ENCODE data around the gene THAP3.
A peak's percentile ranks its signal among the peaks of the same experiment; 100 is the strongest.

Gene THAP3

GRCh38 chr1:6585081-6585722, 39.5 kb upstream of the THAP3 start:
- Histone ChIP-seq H3K9ac (ENCODE audit: low read length) (peak overlapping the region; percentile 31; the same call in 1 of the 2 replicates), H3K4me3 (ENCODE audit: low read depth, low read length, poor library complexity, severe bottlenecking) (peak overlapping the region; percentile 42), H3F3A (ENCODE audit: insufficient read depth, low read length) (no peaks in the 10 kb centered on the region), H4K20me1 (ENCODE audit: insufficient read depth, low read length) (no peaks in the 10 kb centered on the region), H3K79me2 (ENCODE audit: insufficient read depth, low read length) (no peaks in the 10 kb centered on the region; the same call in 1 of the 2 replicates), H3K36me3 (ENCODE audit: insufficient read depth, low read length) (peaks cover 57% of the 10 kb centered on the region; the same call in 1 of the 2 replicates), H3K27ac (ENCODE audit: low read depth, low read length, poor library complexity, severe bottlenecking) (peak overlapping the region; percentile 98), H3K4me2 (ENCODE audit: low read length) (peak overlapping the region; percentile 59), H2AFZ (ENCODE audit: low read length) (no peak overlapping the region), H3K4me1 (ENCODE audit: insufficient read depth, low read length, severe bottlenecking) (peaks cover 77% of the 10 kb centered on the region), H3K27me3 (ENCODE audit: insufficient read depth, low read length) (no peaks in the 10 kb centered on the region), H3K9me2 (ENCODE audit: low read depth, low read length) (no peaks in the 10 kb centered on the region), H3K9me3 (ENCODE audit: low read length) (no peaks in the 10 kb centered on the region)
- TF ChIP-seq EZH2 (IDR thresholded peaks at IDR 0.05; ENCODE audit: borderline replicate concordance, low read length) (no peak), CTCF (IDR thresholded peaks at IDR 0.05; ENCODE audit: low read length) (no peak)

GRCh38 chr1:6585841-6586240, 38.8 kb upstream of the THAP3 start:
- TF ChIP-seq CTCF (IDR thresholded peaks at IDR 0.05; ENCODE audit: low read length) = no peak
- Histone ChIP-seq H3K36me3 (ENCODE audit: insufficient read depth, low read length) (peaks cover 64% of the 10 kb centered on the region; the same call in 1 of the 2 replicates), H4K20me1 (ENCODE audit: insufficient read depth, low read length) (no peaks in the 10 kb centered on the region)

GRCh38 chr1:6586404-6586816, 38.3 kb upstream of the THAP3 start:
- H3K36me3 ChIP-seq (ENCODE audit: insufficient read depth, low read length) = peaks cover 69% of the 10 kb centered on the region; the same call in 1 of the 2 replicates
- peak overlapping the region; percentile 59; the same call in 1 of the 2 replicates for H3K4me2 ChIP-seq (ENCODE audit: low read length)
- TF ChIP-seq EZH2 (IDR thresholded peaks at IDR 0.05; ENCODE audit: borderline replicate concordance, low read length) = no peak
- no peak for TF ChIP-seq CTCF (IDR thresholded peaks at IDR 0.05; ENCODE audit: low read length)
- no peaks in the 10 kb centered on the region for H4K20me1 ChIP-seq (ENCODE audit: insufficient read depth, low read length)
- no peaks in the 10 kb centered on the region; the same call in 1 of the 2 replicates for H3K79me2 ChIP-seq (ENCODE audit: insufficient read depth, low read length)
- peaks cover 75% of the 10 kb centered on the region for H3K4me1 ChIP-seq (ENCODE audit: insufficient read depth, low read length, severe bottlenecking)
- H3K4me3 ChIP-seq (ENCODE audit: low read depth, low read length, poor library complexity, severe bottlenecking) = no peak overlapping the region
- H3K9ac ChIP-seq (ENCODE audit: low read length) = peak overlapping the region; percentile 44; the same call in 1 of the 2 replicates
- no peaks in the 10 kb centered on the region for H3K9me3 ChIP-seq (ENCODE audit: low read length)
- H3K9me2 ChIP-seq (ENCODE audit: low read depth, low read length) = no peaks in the 10 kb centered on the region
- H3K27ac ChIP-seq (ENCODE audit: low read depth, low read length, poor library complexity, severe bottlenecking) = peak overlapping the region; percentile 98
- H3K27me3 ChIP-seq (ENCODE audit: insufficient read depth, low read length) = no peaks in the 10 kb centered on the region
- no peak overlapping the region for H2AFZ ChIP-seq (ENCODE audit: low read length)
- H3F3A ChIP-seq (ENCODE audit: insufficient read depth, low read length) = no peaks in the 10 kb centered on the region

More at GRCh38 chr1:6585841-6586240, 38.8 kb upstream of the THAP3 start:
- Histone ChIP-seq H3K27ac (ENCODE audit: low read depth, low read length, poor library complexity, severe bottlenecking) (peak overlapping the region; percentile 98), H3K9me3 (ENCODE audit: low read length) (no peaks in the 10 kb centered on the region), H2AFZ (ENCODE audit: low read length) (no peak overlapping the region), H3K4me1 (ENCODE audit: insufficient read depth, low read length, severe bottlenecking) (peaks cover 75% of the 10 kb centered on the region), H3K27me3 (ENCODE audit: insufficient read depth, low read length) (no peaks in the 10 kb centered on the region), H3F3A (ENCODE audit: insufficient read depth, low read length) (no peaks in the 10 kb centered on the region), H3K9ac (ENCODE audit: low read length) (peak overlapping the region; percentile 31; the same call in 1 of the 2 replicates), H3K79me2 (ENCODE audit: insufficient read depth, low read length) (no peaks in the 10 kb centered on the region; the same call in 1 of the 2 replicates), H3K9me2 (ENCODE audit: low read depth, low read length) (no peaks in the 10 kb centered on the region), H3K4me2 (ENCODE audit: low read length) (peak overlapping the region; percentile 59; the same call in 1 of the 2 replicates), H3K4me3 (ENCODE audit: low read depth, low read length, poor library complexity, severe bottlenecking) (no peak overlapping the region)
